ENCODE measurements around the gene LRP2.

The LRP2 gene

GRCh38 chr2:169237286-169237685 lies 125.0 kb downstream of the LRP2 start:
- DNase-seq: no peak

GRCh38 chr2:169232551-169233154 lies 129.7 kb downstream of the LRP2 start:
- no peak for DNase-seq

- DNase-seq: no peak
Observed at GRCh38 chr2:169230204-169230603, 132.1 kb downstream of the LRP2 start.

GRCh38 chr2:169229590-169229989 lies 132.7 kb downstream of the LRP2 start:
- no peak for DNase-seq

GRCh38 chr2:169225906-169226305 lies 136.4 kb downstream of the LRP2 start:
- no peak for DNase-seq

GRCh38 chr2:169225233-169225750 lies 137.0 kb downstream of the LRP2 start:
- no peak for DNase-seq

- DNase-seq: no peak
Observed at GRCh38 chr2:169222665-169223064, 139.7 kb downstream of the LRP2 start.

- no peak for DNase-seq
Observed at GRCh38 chr2:169221745-169222369, 140.5 kb downstream of the LRP2 start.

- no peak for DNase-seq
Observed at GRCh38 chr2:169210917-169211316, 151.4 kb downstream of the LRP2 start.

- DNase-seq: no peak
Observed at GRCh38 chr2:169208026-169208425, 154.3 kb downstream of the LRP2 start.

GRCh38 chr2:169205176-169205575 lies 157.2 kb downstream of the LRP2 start:
- no peak for DNase-seq

GRCh38 chr2:169203952-169204351 lies 158.4 kb downstream of the LRP2 start:
- DNase-seq: no peak

- DNase-seq: no peak
Observed at GRCh38 chr2:169200756-169201155, 161.6 kb downstream of the LRP2 start.

- no peak for DNase-seq
Observed at GRCh38 chr2:169193618-169194017, 168.7 kb downstream of the LRP2 start.

- DNase-seq: no peak
Observed at GRCh38 chr2:169190197-169190775, 172.0 kb downstream of the LRP2 start.

GRCh38 chr2:169189132-169189531 lies 173.2 kb downstream of the LRP2 start:
- no peak for DNase-seq

- DNase-seq: no peak
Observed at GRCh38 chr2:169185711-169186110, 176.6 kb downstream of the LRP2 start.

GRCh38 chr2:169184074-169184473 lies 178.3 kb downstream of the LRP2 start:
- no peak for DNase-seq

GRCh38 chr2:169182573-169182972 lies 179.8 kb downstream of the LRP2 start:
- no peak for DNase-seq

- no peak for DNase-seq
Observed at GRCh38 chr2:169178804-169179390, 183.4 kb downstream of the LRP2 start.

- no peak for DNase-seq
Observed at GRCh38 chr2:169178364-169178763, 184.0 kb downstream of the LRP2 start.

GRCh38 chr2:169175112-169175511 lies 187.2 kb downstream of the LRP2 start:
- DNase-seq: no peak

- DNase-seq: no peak
Observed at GRCh38 chr2:169173876-169174275, 188.5 kb downstream of the LRP2 start.

GRCh38 chr2:169172914-169173313 lies 189.4 kb downstream of the LRP2 start:
- no peak for DNase-seq
